ENCODE results near the gene ERLEC1. TPM values are rescaled to one million over a fixed set of nuclear protein-coding genes. Genes with fewer than 3 reads are reported as not detected.

Gene ERLEC1
- total and polyA plus RNA-seq, 3 experiments from 2014 or later = 25.4 to 43.9 (median 26.4) TPM

- ChIA-PET POLR2A (interaction anchor here (0.8 to 3.0 kb wide), 2 partner anchors 19 to 377 kb away, joined by 3 to 17 read pairs; partner anchors contain the start of gene CHAC2), CTCF (interaction anchor here (2.4 kb wide), 1 partner anchor 18 kb away, joined by 4 read pairs; no protein-coding TSS in a partner anchor)
- Histone ChIP-seq H3K36me3 (ENCODE audit: insufficient read depth, low read length) (no peaks in the 10 kb centered on the region), H3K27ac (ENCODE audit: low read depth, low read length) (peak overlapping the region; percentile 86), H3K4me3 (ENCODE audit: low read length) (peak overlapping the region; percentile 80), H3K9me3 (ENCODE audit: low read length) (no peaks in the 10 kb centered on the region), H3K27me3 (ENCODE audit: insufficient read depth, low read length, poor library complexity, severe bottlenecking) (no peaks in the 10 kb centered on the region), H3K4me1 (ENCODE audit: insufficient read depth, low read length) (peaks cover 41% of the 10 kb centered on the region)
- H3K27me3 Mint-ChIP-seq = no peaks in the 10 kb centered on the region
- peaks cover 0 to 31% (median 0%) of the 10 kb centered on the region in 3 donors for H3K36me3 Mint-ChIP-seq
- peak overlapping the region; percentile 93 to 99 (median 96) for H3K4me3 Mint-ChIP-seq
- no peaks in the 10 kb centered on the region for H3K9me3 Mint-ChIP-seq
- peak in 4 of 5 donors; percentile 12 to 56 (median 26) for DNase-seq
- H3K27ac Mint-ChIP-seq = peak overlapping the region; percentile 91 to 99 (median 97)
- H3K4me1 Mint-ChIP-seq = peaks cover 59 to 76% (median 68%) of the 10 kb centered on the region in 3 donors
These were observed 516 bp upstream of the ERLEC1 start for GRCh38 chr2:53786352-53786704.

- no peaks in the 10 kb centered on the region for H3K9me3 ChIP-seq (ENCODE audit: low read length)
- H3K9me3 Mint-ChIP-seq = no peaks in the 10 kb centered on the region
- no peaks in the 10 kb centered on the region for H3K36me3 ChIP-seq (ENCODE audit: insufficient read depth, low read length)
- peak overlapping the region; percentile 93 to 99 (median 96) for H3K4me3 Mint-ChIP-seq
- peak in 2 of 5 donors; percentile 3 to 10 for DNase-seq
- H3K27me3 Mint-ChIP-seq = no peaks in the 10 kb centered on the region
- CTCF ChIA-PET = interaction anchor here (1.0 to 2.4 kb wide), 2 partner anchors 19 to 20 kb away, joined by 3 to 4 read pairs; partner anchors contain the start of gene CHAC2
- peaks cover 0 to 23% (median 0%) of the 10 kb centered on the region in 3 donors for H3K36me3 Mint-ChIP-seq
- POLR2A ChIA-PET = interaction anchor here (3.0 kb wide), 1 partner anchor 20 kb away, joined by 17 read pairs; the partner anchor contains the start of gene CHAC2
- peaks cover 61 to 74% (median 67%) of the 10 kb centered on the region in 3 donors for H3K4me1 Mint-ChIP-seq
- H3K27ac ChIP-seq (ENCODE audit: low read depth, low read length) = peak overlapping the region; percentile 86
- no peaks in the 10 kb centered on the region for H3K27me3 ChIP-seq (ENCODE audit: insufficient read depth, low read length, poor library complexity, severe bottlenecking)
- H3K27ac Mint-ChIP-seq = peak overlapping the region; percentile 91 to 99 (median 97)
- H3K4me1 ChIP-seq (ENCODE audit: insufficient read depth, low read length) = peaks cover 41% of the 10 kb centered on the region
- H3K4me3 ChIP-seq (ENCODE audit: low read length) = peak overlapping the region; percentile 80
These were observed 908 bp downstream of the ERLEC1 start for GRCh38 chr2:53787614-53788289.

GRCh38 chr2:53793261-53793660 lies 6.4 kb downstream of the ERLEC1 start:
- no peak for DNase-seq
- POLR2A ChIA-PET = no interaction called here

GRCh38 chr2:53793821-53794220 lies 7.0 kb downstream of the ERLEC1 start:
- Mint-ChIP-seq H3K27ac (peak overlapping the region in 1 of 8 donors; percentile 26), H3K4me3 (no peak overlapping the region), H3K27me3 (peaks cover 0 to 1% of the 10 kb centered on the region in 2 donors), H3K9me3 (no peaks in the 10 kb centered on the region), H3K4me1 (peaks cover 16 to 29% (median 27%) of the 10 kb centered on the region in 3 donors), H3K36me3 (peaks cover 2 to 41% (median 6%) of the 10 kb centered on the region in 3 donors)
- Histone ChIP-seq H3K9me3 (ENCODE audit: low read length) (no peaks in the 10 kb centered on the region), H3K4me1 (ENCODE audit: insufficient read depth, low read length) (peaks cover 5% of the 10 kb centered on the region), H3K27ac (ENCODE audit: low read depth, low read length) (no peak overlapping the region), H3K27me3 (ENCODE audit: insufficient read depth, low read length, poor library complexity, severe bottlenecking) (no peaks in the 10 kb centered on the region), H3K36me3 (ENCODE audit: insufficient read depth, low read length) (peaks cover 26% of the 10 kb centered on the region), H3K4me3 (ENCODE audit: low read length) (no peak overlapping the region)
- DNase-seq = no peak
- POLR2A ChIA-PET = no interaction called here
- CTCF ChIA-PET = interaction anchor here (1.0 kb wide), 1 partner anchor 10 kb away, joined by 3 read pairs; no protein-coding TSS in a partner anchor

More at GRCh38 chr2:53793261-53793660, 6.4 kb downstream of the ERLEC1 start:
- no peaks in the 10 kb centered on the region for H3K9me3 Mint-ChIP-seq
- H3K9me3 ChIP-seq (ENCODE audit: low read length) = no peaks in the 10 kb centered on the region
- H3K4me1 ChIP-seq (ENCODE audit: insufficient read depth, low read length) = peaks cover 11% of the 10 kb centered on the region
- H3K4me1 Mint-ChIP-seq = peaks cover 20 to 34% (median 33%) of the 10 kb centered on the region in 3 donors
- H3K4me3 ChIP-seq (ENCODE audit: low read length) = no peak overlapping the region
- no peak overlapping the region for H3K27ac Mint-ChIP-seq
- peaks cover 2 to 35% (median 6%) of the 10 kb centered on the region in 3 donors for H3K36me3 Mint-ChIP-seq
- H3K27ac ChIP-seq (ENCODE audit: low read depth, low read length) = no peak overlapping the region
- peaks cover 0 to 1% of the 10 kb centered on the region in 2 donors for H3K27me3 Mint-ChIP-seq
- no peak overlapping the region for H3K4me3 Mint-ChIP-seq
- peaks cover 22% of the 10 kb centered on the region for H3K36me3 ChIP-seq (ENCODE audit: insufficient read depth, low read length)
- CTCF ChIA-PET = interaction anchor here (1.0 kb wide), 1 partner anchor 9 kb away, joined by 3 read pairs; no protein-coding TSS in a partner anchor
- H3K27me3 ChIP-seq (ENCODE audit: insufficient read depth, low read length, poor library complexity, severe bottlenecking) = no peaks in the 10 kb centered on the region

GRCh38 chr2:53801547-53801946 lies 14.7 kb downstream of the ERLEC1 start:
- Mint-ChIP-seq H3K27ac (peak overlapping the region in 1 of 8 donors; percentile 19), H3K4me3 (no peak overlapping the region), H3K9me3 (no peaks in the 10 kb centered on the region), H3K36me3 (peaks cover 0 to 79% (median 17%) of the 10 kb centered on the region in 3 donors), H3K27me3 (peaks cover 0 to 1% of the 10 kb centered on the region in 2 donors), H3K4me1 (peaks cover 2 to 3% (median 2%) of the 10 kb centered on the region in 3 donors)
- Histone ChIP-seq H3K4me1 (ENCODE audit: insufficient read depth, low read length) (no peaks in the 10 kb centered on the region), H3K27ac (ENCODE audit: low read depth, low read length) (no peak overlapping the region), H3K27me3 (ENCODE audit: insufficient read depth, low read length, poor library complexity, severe bottlenecking) (no peaks in the 10 kb centered on the region), H3K4me3 (ENCODE audit: low read length) (no peak overlapping the region), H3K36me3 (ENCODE audit: insufficient read depth, low read length) (peaks cover 33% of the 10 kb centered on the region), H3K9me3 (ENCODE audit: low read length) (no peaks in the 10 kb centered on the region)
- ChIA-PET POLR2A (no interaction called here), CTCF (no interaction called here)
- no peak for DNase-seq

- no peak overlapping the region for H3K4me3 ChIP-seq (ENCODE audit: low read length)
- H3K4me1 ChIP-seq (ENCODE audit: insufficient read depth, low read length) = no peaks in the 10 kb centered on the region
- H3K27me3 ChIP-seq (ENCODE audit: insufficient read depth, low read length, poor library complexity, severe bottlenecking) = no peaks in the 10 kb centered on the region
- H3K9me3 ChIP-seq (ENCODE audit: low read length) = no peaks in the 10 kb centered on the region
- peaks cover 2 to 8% (median 2%) of the 10 kb centered on the region in 3 donors for H3K4me1 Mint-ChIP-seq
- no peak for DNase-seq
- H3K36me3 ChIP-seq (ENCODE audit: insufficient read depth, low read length) = peaks cover 31% of the 10 kb centered on the region
- POLR2A ChIA-PET = no interaction called here
- H3K4me3 Mint-ChIP-seq = no peak overlapping the region
- H3K9me3 Mint-ChIP-seq = no peaks in the 10 kb centered on the region
- CTCF ChIA-PET = interaction anchor here (0.6 kb wide), 1 partner anchor 866 kb away, joined by 3 read pairs; no protein-coding TSS in a partner anchor
- no peak overlapping the region for H3K27ac ChIP-seq (ENCODE audit: low read depth, low read length)
- peaks cover 0 to under 1% of the 10 kb centered on the region in 2 donors for H3K27me3 Mint-ChIP-seq
- H3K36me3 Mint-ChIP-seq = peaks cover 0 to 84% (median 20%) of the 10 kb centered on the region in 3 donors
- peak overlapping the region in 1 of 8 donors; percentile 24 for H3K27ac Mint-ChIP-seq
These were observed 15.8 kb downstream of the ERLEC1 start for GRCh38 chr2:53802617-53803151.

- H3K27ac ChIP-seq (ENCODE audit: low read depth, low read length) = no peak overlapping the region
- CTCF ChIA-PET = no interaction called here
- DNase-seq = no peak
- H3K27me3 Mint-ChIP-seq = no peaks in the 10 kb centered on the region
- peak overlapping the region in 1 of 8 donors; percentile 26 for H3K27ac Mint-ChIP-seq
- peaks cover 14 to 86% (median 32%) of the 10 kb centered on the region in 3 donors for H3K36me3 Mint-ChIP-seq
- peaks cover 0 to 4% (median 0%) of the 10 kb centered on the region in 3 donors for H3K4me1 Mint-ChIP-seq
- POLR2A ChIA-PET = no interaction called here
- H3K9me3 ChIP-seq (ENCODE audit: low read length) = no peaks in the 10 kb centered on the region
- peaks cover 44% of the 10 kb centered on the region for H3K36me3 ChIP-seq (ENCODE audit: insufficient read depth, low read length)
- H3K4me1 ChIP-seq (ENCODE audit: insufficient read depth, low read length) = no peaks in the 10 kb centered on the region
- no peak overlapping the region for H3K4me3 ChIP-seq (ENCODE audit: low read length)
- no peaks in the 10 kb centered on the region for H3K9me3 Mint-ChIP-seq
- H3K27me3 ChIP-seq (ENCODE audit: insufficient read depth, low read length, poor library complexity, severe bottlenecking) = no peaks in the 10 kb centered on the region
- H3K4me3 Mint-ChIP-seq = no peak overlapping the region
These were observed 24.8 kb downstream of the ERLEC1 start for GRCh38 chr2:53811601-53812000.

- H3K4me3 Mint-ChIP-seq = no peak overlapping the region
- no peak overlapping the region for H3K4me3 ChIP-seq (ENCODE audit: low read length)
- ChIA-PET POLR2A (no interaction called here), CTCF (no interaction called here)
- no peaks in the 10 kb centered on the region for H3K9me3 ChIP-seq (ENCODE audit: low read length)
- no peaks in the 10 kb centered on the region for H3K27me3 Mint-ChIP-seq
- no peak overlapping the region for H3K27ac ChIP-seq (ENCODE audit: low read depth, low read length)
- H3K4me1 Mint-ChIP-seq = peaks cover 0 to 4% (median 0%) of the 10 kb centered on the region in 3 donors
- no peaks in the 10 kb centered on the region for H3K27me3 ChIP-seq (ENCODE audit: insufficient read depth, low read length, poor library complexity, severe bottlenecking)
- peaks cover 22 to 84% (median 37%) of the 10 kb centered on the region in 3 donors for H3K36me3 Mint-ChIP-seq
- DNase-seq = no peak
- H3K9me3 Mint-ChIP-seq = no peaks in the 10 kb centered on the region
- H3K36me3 ChIP-seq (ENCODE audit: insufficient read depth, low read length) = peaks cover 47% of the 10 kb centered on the region
- no peaks in the 10 kb centered on the region for H3K4me1 ChIP-seq (ENCODE audit: insufficient read depth, low read length)
- no peak overlapping the region for H3K27ac Mint-ChIP-seq
These were observed 26.3 kb downstream of the ERLEC1 start for GRCh38 chr2:53813151-53813550.
